ENCODE data around the gene ADGRD1.
"Not testable (repeated sequence)": the region's sequence is repeated elsewhere in the genome, so short reads cannot be mapped to it uniquely, and the experiment has no call there.

The ADGRD1 gene

DNA sequence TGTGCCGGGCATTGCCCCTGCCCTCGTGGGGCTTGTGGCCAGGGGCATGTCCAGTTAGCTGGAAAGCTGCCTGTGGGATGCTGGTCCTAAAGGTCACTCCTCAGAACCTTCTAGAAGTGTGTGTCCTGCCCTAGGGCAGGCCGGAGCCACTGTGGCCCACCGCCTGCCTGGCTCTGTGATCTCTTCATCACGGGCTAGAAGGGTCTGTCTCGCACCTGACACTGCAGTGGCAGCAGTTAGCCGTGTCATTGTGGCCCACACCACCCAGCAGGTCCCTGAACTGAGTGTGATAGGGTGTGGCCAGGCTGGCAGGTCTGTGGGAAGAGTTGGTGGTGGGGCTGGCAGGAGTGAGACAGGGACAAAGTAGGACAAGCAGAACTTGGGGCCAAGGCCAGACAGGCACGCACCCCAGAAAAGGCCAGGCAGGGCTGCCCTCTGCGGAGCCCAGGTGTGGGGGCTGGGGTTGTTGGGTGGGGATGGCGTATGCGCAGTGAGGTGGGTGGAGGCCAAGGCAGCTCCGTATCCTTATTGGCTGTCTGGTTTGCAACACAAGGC lies 41.2 kb downstream of the ADGRD1 start:
- DNase-seq (ENCODE audit: low read depth) = no peak
- H3K4me3 ChIP-seq (replicated peaks; ENCODE audit: low read depth, low read length) = no peak overlapping the region
- TF ChIP-seq, protein P1, sequence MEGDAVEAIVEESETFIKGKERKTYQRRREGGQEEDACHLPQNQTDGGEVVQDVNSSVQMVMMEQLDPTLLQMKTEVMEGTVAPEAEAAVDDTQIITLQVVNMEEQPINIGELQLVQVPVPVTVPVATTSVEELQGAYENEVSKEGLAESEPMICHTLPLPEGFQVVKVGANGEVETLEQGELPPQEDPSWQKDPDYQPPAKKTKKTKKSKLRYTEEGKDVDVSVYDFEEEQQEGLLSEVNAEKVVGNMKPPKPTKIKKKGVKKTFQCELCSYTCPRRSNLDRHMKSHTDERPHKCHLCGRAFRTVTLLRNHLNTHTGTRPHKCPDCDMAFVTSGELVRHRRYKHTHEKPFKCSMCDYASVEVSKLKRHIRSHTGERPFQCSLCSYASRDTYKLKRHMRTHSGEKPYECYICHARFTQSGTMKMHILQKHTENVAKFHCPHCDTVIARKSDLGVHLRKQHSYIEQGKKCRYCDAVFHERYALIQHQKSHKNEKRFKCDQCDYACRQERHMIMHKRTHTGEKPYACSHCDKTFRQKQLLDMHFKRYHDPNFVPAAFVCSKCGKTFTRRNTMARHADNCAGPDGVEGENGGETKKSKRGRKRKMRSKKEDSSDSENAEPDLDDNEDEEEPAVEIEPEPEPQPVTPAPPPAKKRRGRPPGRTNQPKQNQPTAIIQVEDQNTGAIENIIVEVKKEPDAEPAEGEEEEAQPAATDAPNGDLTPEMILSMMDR (IDR thresholded peaks at IDR 0.05; ENCODE audit: low read length, missing control alignments) = no peak

DNA sequence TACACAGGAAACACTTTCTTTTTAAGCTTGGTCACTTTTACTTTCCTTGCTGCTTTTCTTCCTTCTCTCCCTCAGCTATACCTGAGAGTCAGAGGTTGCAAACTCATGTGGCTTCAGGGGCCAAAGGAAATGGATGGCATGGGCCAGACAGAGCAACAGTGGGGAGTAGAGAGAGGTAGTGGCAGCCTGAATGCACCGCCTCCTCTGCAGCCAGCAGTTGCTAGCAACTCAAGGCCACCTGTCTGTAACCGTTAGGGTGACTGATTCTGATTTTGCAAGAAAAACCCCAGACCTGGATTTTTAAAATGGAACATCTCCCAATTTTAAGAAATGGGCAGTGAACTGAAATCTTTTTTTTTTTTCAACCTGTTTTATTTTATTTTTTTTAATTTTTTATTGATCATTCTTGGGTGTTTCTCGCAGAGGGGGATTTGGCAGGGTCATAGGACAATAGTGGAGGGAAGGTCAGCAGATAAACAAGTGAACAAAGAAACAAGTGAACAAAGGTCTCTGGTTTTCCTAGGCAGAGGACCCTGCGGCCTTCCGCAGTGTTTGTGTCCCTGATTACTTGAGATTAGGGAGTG lies 41.8 kb downstream of the ADGRD1 start:
- not testable (repeated sequence) for DNase-seq (ENCODE audit: low read depth); H3K4me3 ChIP-seq (replicated peaks; ENCODE audit: low read depth, low read length)

DNA sequence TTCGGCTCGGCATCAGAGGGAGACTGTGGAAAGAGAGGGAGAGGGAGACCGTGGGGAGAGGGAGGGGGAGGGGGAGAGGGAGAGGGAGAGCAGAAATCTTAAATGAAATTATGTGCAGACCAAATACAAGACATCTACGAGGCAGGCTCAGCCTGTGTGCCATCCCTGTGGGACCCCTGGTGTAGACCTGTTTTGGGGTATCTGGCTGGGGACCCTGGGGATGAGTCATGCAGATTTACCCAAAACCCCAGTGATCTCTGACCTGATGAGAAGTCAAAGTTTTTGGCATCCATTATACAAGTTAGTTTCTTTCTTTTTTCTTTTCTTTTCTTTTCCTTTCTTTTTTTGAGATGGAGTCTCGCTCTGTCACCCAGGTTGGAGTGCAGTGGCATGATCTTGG lies 44.4 kb downstream of the ADGRD1 start:
- TF ChIP-seq, protein P1 (IDR thresholded peaks at IDR 0.05; ENCODE audit: low read length, missing control alignments) = no peak
- no peak for DNase-seq (ENCODE audit: low read depth)
- no peak overlapping the region for H3K4me3 ChIP-seq (replicated peaks; ENCODE audit: low read depth, low read length)

DNA sequence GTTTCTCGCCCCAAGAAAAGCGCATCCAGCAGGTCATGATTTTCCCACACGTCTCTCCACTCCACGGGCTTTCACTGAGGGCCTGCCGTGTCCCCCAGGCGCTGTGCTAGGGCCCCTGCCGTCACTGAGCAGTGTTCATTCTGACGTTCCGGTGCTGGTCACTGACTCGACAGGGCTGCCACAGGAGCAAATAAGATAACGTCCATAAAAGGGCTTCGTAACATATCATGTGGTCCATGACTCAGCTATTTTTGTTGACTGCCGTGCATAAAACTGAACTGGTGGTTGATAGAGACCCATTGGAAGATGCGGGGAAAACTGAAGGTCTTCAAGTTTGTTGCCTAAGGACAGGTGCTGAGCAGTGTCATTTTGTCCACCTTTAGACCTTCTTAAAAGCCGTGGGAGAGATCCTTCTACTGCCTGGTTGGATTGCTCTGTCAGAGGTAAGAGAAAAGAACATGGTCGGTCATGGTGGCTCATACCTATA lies 46.3 kb downstream of the ADGRD1 start:
- TF ChIP-seq, protein P1 (IDR thresholded peaks at IDR 0.05; ENCODE audit: low read length, missing control alignments) = no peak
- DNase-seq (ENCODE audit: low read depth) = no peak
- no peak overlapping the region for H3K4me3 ChIP-seq (replicated peaks; ENCODE audit: low read depth, low read length)

DNA sequence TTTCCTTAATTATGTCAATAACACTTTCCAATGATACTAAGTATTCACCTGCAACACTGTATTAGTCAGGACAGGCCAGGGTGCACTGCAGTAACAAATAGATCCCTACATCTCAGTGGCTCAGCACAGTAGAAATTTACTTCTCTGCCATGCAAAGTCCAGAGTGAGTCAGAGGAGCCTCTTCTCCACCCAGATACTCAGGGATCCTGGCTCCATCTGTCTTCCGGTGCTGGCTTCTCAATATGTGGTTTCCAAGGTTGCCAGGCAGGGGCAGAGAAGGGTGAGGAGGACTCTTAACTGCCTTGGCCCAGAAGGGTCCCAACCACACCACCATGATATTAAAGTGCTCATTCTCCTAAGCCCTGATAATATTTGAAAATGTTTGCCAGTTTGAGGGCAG lies 47.8 kb downstream of the ADGRD1 start:
- no peak overlapping the region for H3K4me3 ChIP-seq (replicated peaks; ENCODE audit: low read depth, low read length)
- TF ChIP-seq, protein P1 (IDR thresholded peaks at IDR 0.05; ENCODE audit: low read length, missing control alignments) = no peak
- no peak for DNase-seq (ENCODE audit: low read depth)

DNA sequence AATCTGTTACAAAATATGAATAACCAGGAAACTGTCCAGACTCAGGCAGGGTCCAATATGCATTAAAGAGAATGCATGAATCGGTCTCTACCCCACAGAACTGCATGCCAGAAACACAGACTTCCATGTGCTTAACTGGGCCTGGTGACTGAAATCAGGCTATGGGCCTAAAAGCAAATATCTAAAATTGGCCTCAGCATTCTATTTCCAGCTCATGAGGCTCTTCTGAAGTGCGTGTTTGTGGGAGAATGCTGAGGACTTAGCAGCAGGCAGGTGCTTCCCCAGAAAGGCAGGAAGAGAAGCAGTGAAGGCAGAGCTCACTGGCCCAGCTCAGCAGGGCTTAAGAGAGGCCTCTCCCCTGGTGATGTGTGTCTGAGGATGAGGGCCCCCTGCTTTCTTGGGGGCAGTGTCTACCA lies 48.5 kb downstream of the ADGRD1 start:
- H3K4me3 ChIP-seq (replicated peaks; ENCODE audit: low read depth, low read length) = no peak overlapping the region
- DNase-seq (ENCODE audit: low read depth) = no peak
- TF ChIP-seq, protein P1 (IDR thresholded peaks at IDR 0.05; ENCODE audit: low read length, missing control alignments) = no peak

DNA sequence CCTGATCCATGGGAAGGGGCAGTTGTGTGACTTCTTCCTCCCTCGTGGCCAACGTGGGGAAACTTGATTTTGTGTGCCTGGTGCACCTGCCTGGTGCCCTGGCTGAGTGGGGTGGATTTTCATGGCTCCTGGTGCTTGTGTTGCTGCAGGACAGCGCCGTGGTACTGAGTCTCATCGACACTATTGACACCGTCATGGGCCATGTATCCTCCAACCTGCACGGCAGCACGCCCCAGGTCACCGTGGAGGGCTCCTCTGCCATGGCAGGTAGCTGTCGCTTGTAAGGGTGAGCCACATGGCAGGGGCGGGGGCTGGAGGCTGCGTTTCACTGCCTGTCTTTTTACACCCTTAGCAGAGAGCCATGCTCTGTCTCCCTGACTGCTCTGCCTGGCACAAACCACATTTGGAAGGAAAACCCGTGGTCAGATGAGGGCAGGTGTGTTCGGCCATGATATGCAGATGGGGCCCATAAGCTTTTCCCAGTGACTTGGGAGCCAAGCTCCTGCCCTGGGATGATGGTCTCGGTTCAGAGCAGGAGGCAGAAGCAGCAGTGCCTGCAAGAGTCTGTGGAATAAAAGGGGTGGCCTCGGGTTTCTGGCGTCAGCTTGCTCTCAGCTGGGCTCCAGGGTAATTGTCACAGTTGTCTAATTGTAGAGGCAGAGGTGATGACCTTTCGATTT lies 49.5 kb downstream of the ADGRD1 start:
- DNase-seq (ENCODE audit: low read depth) = no peak
- TF ChIP-seq, protein P1 (IDR thresholded peaks at IDR 0.05; ENCODE audit: low read length, missing control alignments) = no peak
- no peak overlapping the region for H3K4me3 ChIP-seq (replicated peaks; ENCODE audit: low read depth, low read length)

Data from fibroblast of pulmonary artery (primary cell).